Breast epithelium (tissue), 3 donors: ENCODE data around the gene HEY2.

Source experiments
- CTCF ChIP-seq, 3 donors: fragments of 450-650 bp; IDR thresholded peaks; one replicate each; pipeline ENCODE4 v1.5.1; 2016 to 2017; ENCODE audit warnings: antibody characterized with exemption in 3 of 3, mild to moderate bottlenecking in 3 of 3, moderate library complexity in 3 of 3
- POLR2A ChIP-seq: fragments of 450-650 bp; IDR thresholded peaks from one replicate; pipeline ENCODE4 v1.6.1; 2016; ENCODE audit warnings: antibody characterized with exemption, mild to moderate bottlenecking, moderate library complexity

- TF ChIP-seq CTCF (IDR thresholded peaks at IDR 0.05) (no peak), POLR2A (no peak)
Observed at GRCh38 chr6:125729983-125730382, 19.4 kb upstream of the HEY2 start.
